GM12873 (cell line): ENCODE measurements around the gene IRS1.
A peak's percentile ranks its signal among the peaks of the same experiment; 100 is the strongest.

Source experiments
- TF ChIP-seq, protein P1 (sequence below): IDR thresholded peaks from 2 replicates; pipeline ENCODE4 v1.5.1; 2012; ENCODE audit warnings: low read depth, mild to moderate bottlenecking, moderate library complexity, low read length, control low read depth; ENCODE audit not compliant: insufficient read depth; ENCODE audit errors: missing control alignments

Gene IRS1

GRCh38 chr2:226797289-226797988 is 2.2 kb downstream of the IRS1 start:
- TF ChIP-seq, protein P1, sequence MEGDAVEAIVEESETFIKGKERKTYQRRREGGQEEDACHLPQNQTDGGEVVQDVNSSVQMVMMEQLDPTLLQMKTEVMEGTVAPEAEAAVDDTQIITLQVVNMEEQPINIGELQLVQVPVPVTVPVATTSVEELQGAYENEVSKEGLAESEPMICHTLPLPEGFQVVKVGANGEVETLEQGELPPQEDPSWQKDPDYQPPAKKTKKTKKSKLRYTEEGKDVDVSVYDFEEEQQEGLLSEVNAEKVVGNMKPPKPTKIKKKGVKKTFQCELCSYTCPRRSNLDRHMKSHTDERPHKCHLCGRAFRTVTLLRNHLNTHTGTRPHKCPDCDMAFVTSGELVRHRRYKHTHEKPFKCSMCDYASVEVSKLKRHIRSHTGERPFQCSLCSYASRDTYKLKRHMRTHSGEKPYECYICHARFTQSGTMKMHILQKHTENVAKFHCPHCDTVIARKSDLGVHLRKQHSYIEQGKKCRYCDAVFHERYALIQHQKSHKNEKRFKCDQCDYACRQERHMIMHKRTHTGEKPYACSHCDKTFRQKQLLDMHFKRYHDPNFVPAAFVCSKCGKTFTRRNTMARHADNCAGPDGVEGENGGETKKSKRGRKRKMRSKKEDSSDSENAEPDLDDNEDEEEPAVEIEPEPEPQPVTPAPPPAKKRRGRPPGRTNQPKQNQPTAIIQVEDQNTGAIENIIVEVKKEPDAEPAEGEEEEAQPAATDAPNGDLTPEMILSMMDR, result no peak

DNA sequence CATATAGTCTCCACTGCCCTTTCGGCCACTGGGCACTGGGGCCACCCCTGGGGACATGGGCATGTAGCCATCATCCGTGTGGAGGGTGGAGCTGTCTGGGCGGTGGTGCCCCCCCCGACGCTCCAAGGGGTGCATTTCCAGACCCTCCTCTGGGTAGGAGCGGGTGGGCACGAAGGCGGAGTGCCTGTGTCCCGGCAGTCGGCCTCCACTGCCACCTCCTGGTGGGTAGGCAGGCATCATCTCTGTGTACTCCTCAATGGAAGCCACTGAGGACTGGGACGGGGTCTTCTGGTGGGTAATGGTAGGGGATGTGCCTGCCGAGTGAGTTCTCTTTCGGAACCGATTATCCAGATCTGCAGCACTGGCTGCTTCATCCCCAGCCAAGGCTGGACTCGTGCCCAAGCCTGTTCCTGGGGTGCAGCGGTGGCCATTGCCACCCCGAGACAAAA is 2.8 kb downstream of the IRS1 start:
- TF ChIP-seq, protein P1, result peak; percentile 49

DNA sequence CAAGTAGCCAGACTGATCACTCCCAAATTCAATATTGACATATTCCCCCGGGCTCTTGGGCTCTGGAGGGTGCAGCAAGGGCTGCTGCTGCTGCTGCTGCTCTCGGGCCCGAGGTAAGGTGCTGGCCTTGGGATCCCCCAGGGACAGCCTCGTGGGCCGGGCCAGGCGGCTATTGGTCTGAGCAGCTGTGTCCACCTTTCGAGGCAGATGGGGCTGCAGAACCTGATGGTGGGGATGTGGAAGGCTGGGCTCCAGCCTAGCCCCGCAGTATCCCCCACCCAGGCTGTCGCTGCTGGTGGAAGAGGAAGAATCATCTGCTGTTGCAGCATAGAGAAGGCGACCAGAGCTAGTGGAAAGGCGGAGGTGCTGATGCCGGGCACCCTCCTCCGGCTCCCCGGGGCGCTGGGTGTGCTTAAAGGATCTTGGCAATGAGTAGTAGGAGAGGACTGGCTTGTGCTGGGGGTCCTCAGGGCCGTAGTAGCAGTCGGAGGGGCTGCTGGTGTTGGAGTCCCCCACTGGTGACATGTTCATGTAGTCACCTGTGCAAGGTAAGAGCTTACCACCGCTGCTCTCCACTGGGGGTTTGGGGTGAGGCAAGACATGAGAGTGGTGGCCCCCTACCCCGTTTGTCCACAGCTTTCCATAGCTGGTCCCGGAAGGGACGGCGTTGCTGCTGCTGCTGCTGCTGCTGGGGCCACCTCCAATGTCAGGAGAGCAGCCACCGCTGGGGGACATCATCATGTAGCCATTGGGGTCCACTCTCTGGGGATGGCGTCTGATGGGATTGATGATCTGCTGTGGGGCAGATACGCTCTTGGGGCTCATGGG is 3.4 kb downstream of the IRS1 start:
- TF ChIP-seq, protein P1, result no peak

DNA sequence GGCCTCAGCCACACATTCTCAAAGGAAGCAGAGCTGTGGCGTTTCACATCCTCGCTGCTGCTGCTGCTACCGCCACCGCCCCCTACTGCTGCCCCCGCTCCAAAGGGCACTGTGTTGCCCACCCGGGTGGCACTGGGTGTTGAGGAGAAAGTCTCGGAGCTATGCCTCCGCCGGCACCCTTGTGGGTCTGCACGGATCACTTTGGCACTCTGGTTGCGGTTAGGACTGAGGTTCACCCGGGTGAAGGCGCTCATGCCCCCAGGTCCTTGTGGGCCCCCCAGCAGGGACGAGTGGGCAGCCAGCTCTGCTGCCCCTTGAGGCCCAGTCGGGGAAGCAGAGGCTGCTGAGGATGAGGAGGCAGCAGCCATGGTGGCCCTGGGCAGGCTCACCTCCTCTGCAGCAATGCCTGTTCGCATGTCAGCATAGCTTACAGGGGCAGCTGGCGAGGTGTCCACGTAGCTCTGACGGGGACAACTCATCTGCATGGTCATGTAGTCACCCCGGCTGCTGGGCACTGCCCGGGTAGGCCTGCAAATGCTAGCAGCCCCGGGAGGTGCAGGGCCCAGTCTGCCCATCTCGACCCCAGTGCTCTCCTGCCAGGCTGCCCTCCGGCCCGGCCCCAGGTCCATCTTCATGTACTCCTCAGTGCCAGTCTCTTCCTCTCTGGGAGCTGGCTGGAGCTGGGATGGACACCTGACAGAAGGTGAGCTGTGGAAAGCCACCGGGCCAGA is 4.2 kb downstream of the IRS1 start:
- TF ChIP-seq, protein P1, result no peak

DNA sequence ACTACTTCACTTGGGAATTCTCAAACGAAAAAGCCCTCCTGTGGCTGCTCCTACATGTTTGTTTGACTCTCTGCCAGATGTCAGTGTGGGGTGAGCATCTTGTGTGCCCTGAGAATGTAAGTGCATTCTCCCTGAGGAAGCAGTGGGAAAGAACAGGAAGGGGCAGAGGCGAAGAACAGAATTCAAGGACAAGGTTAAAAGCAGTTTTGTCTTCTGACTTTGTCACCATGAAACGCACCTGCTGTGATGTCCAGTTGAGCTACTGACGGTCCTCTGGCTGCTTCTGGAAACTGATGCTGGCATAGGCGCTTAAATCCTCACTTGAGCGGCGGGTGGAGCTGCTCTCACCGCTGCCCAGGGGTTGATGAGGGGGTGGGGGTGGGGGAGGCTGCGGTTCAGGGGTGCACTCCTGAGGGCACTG is 4.9 kb downstream of the IRS1 start:
- TF ChIP-seq, protein P1, result no peak

DNA sequence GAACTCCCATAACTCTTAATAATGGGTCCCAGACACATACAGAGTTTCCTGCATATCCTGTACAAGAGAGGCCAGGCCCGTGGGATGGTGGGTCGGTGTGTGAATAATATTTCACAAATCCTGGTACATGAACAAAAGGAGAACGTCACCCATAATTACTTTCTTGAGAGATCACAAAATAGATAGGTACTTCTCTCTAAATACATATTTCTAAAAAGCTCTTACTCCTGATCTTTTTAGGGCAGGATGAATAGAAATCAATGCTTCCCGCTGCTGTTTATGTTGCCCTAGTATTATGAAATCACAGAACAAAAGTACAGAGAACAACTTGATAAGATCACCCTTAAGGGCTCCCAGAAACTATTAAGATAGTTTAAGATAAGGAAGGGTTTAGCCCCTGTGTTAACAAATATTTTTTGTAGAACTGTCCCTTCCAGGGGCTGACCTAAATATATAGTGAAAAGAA is 5.4 kb downstream of the IRS1 start:
- TF ChIP-seq, protein P1, result no peak

DNA sequence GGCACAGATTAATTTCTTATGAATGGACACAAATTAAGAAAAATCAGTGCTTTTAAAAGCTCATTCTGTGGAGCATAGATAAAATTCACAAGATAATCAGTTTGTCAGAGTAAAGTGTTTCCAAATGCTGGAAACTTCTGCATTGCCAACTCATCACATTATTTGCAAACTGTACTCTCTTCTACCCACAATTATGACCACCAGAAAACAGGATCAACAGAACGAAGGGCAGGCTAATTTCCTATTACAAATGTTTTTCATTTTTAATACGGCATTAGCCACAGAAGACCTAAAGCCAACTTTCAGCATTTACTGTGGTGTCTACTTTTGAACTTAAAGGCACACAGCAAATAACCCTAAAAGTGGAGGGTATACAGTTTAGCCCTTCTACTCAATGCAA is 6.0 kb downstream of the IRS1 start:
- TF ChIP-seq, protein P1, result no peak
